ENCODE measurements around the gene TLR6. TPM values are rescaled to one million over a fixed set of nuclear protein-coding genes. Genes with fewer than 3 reads are reported as not detected.
A peak's percentile ranks its signal among the peaks of the same experiment; 100 is the strongest.

Gene TLR6
- total RNA-seq, 1 experiment from 2014 or later, result 4.8 TPM

GRCh38 chr4:38783109-38783460 lies 73.5 kb downstream of the TLR6 start:
- no peak overlapping the region for H2AFZ ChIP-seq (ENCODE audit: low read depth, low read length, poor library complexity, severe bottlenecking)
- no peak overlapping the region for H3K9ac ChIP-seq (ENCODE audit: low read length)
- no peak overlapping the region for H3K4me2 ChIP-seq (ENCODE audit: low read length)
- H3K4me3 ChIP-seq (replicated peaks in 1 of 2; ENCODE audit: low read depth in 1 of 2, low read length in 2 of 2), result no peak overlapping the region
- TF ChIP-seq TCF7L2 (IDR thresholded peaks at IDR 0.05; ENCODE audit: borderline replicate concordance, extremely low read depth, insufficient read depth, insufficient read length) (no peak), ZBTB33 (IDR thresholded peaks at IDR 0.05; ENCODE audit: extremely low read depth, insufficient replicate concordance, low read length) (no peak), POLR2A (IDR thresholded peaks at IDR 0.05; ENCODE audit: borderline replicate concordance, extremely low read depth, insufficient read depth, insufficient read length) (no peak)
- TF ChIP-seq, protein P1, sequence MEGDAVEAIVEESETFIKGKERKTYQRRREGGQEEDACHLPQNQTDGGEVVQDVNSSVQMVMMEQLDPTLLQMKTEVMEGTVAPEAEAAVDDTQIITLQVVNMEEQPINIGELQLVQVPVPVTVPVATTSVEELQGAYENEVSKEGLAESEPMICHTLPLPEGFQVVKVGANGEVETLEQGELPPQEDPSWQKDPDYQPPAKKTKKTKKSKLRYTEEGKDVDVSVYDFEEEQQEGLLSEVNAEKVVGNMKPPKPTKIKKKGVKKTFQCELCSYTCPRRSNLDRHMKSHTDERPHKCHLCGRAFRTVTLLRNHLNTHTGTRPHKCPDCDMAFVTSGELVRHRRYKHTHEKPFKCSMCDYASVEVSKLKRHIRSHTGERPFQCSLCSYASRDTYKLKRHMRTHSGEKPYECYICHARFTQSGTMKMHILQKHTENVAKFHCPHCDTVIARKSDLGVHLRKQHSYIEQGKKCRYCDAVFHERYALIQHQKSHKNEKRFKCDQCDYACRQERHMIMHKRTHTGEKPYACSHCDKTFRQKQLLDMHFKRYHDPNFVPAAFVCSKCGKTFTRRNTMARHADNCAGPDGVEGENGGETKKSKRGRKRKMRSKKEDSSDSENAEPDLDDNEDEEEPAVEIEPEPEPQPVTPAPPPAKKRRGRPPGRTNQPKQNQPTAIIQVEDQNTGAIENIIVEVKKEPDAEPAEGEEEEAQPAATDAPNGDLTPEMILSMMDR (IDR thresholded peaks at IDR 0.05 in 2 of 3, conservative IDR thresholded peaks at IDR 0.05 in 1 of 3; ENCODE audit: borderline replicate concordance in 1 of 3, insufficient read depth in 1 of 3, low read depth in 2 of 3, low read length in 2 of 3), result 0 out of 6 replicates have a peak, but pooled peaks of 1 of the 3 experiments have one; percentile 0
- H3K79me2 ChIP-seq (ENCODE audit: insufficient read depth, low read length), result no peaks in the 10 kb centered on the region
- CTCF ChIA-PET, result interaction anchor here (0.7 to 3.4 kb wide), 10 partner anchors 9 to 603 kb away, joined by 3 to 35 read pairs (median 4); no protein-coding TSS in a partner anchor
- no peaks in the 10 kb centered on the region for H3K27me3 ChIP-seq (ENCODE audit: insufficient read depth, low read length)
- intact Hi-C loops (cut with micrococcal nuclease), result no loop called here
- no peaks in the 10 kb centered on the region for H3K9me3 ChIP-seq (ENCODE audit: control insufficient read depth in 1 of 2, insufficient read depth in 1 of 2, low read depth in 1 of 2, low read length in 2 of 2)
- DNase-seq (ENCODE audit: low read depth, low spot score), result no peak
- H3K27ac ChIP-seq (ENCODE audit: low read depth, low read length), result no peak overlapping the region
- H4K20me1 ChIP-seq (ENCODE audit: insufficient read depth), result no peaks in the 10 kb centered on the region
- ATAC-seq, result peak; percentile 30; the same call in 1 of the 2 replicates
- no peaks in the 10 kb centered on the region for H3K4me1 ChIP-seq (ENCODE audit: control insufficient read depth in 1 of 2, insufficient read depth in 2 of 2, low read length in 2 of 2)
- H3K9me2 ChIP-seq (ENCODE audit: insufficient read depth), result no peaks in the 10 kb centered on the region
- no peaks in the 10 kb centered on the region for H3K36me3 ChIP-seq (ENCODE audit: control insufficient read depth in 1 of 2, insufficient read depth in 2 of 2, low read length in 2 of 2)
- RAD21 ChIA-PET (ENCODE audit: low non-redundant PET in 1 of 2, low total read pairs in 2 of 2, uncharacterized antibody in 2 of 2, unreplicated experiment in 2 of 2), result interaction anchor here (1.0 to 1.2 kb wide), 2 partner anchors 24 to 603 kb away, joined by 3 to 4 read pairs; no protein-coding TSS in a partner anchor
- no TSS peak for BruUV-seq (replicated peaks)
- POLR2A ChIA-PET, result interaction anchor here (2.0 kb wide), 1 partner anchor 21 kb away, joined by 4 read pairs; the partner anchor contains the start of gene TLR1
